Hindlimb muscle (tissue), 1 donor: ENCODE measurements around the gene GIPC2. TPM values are rescaled to one million over a fixed set of nuclear protein-coding genes. Genes with fewer than 3 reads are reported as not detected.
"Not testable (repeated sequence)": the region's sequence is repeated elsewhere in the genome, so short reads cannot be mapped to it uniquely, and the experiment has no call there.

ENCODE experiments used
- DNase-seq: peaks from one replicate; pipeline ENCODE4 v3.0.0-alpha.2; 2013
- polyA plus RNA-seq: library from polyadenylated mRNA; unstranded; fragments of 120-200 nt; gene quantifications from one replicate; pipeline ENCODE4 v1.2.1, GENCODE V29; 2013; ENCODE audit not compliant: insufficient read length

GIPC2 gene, protein sequence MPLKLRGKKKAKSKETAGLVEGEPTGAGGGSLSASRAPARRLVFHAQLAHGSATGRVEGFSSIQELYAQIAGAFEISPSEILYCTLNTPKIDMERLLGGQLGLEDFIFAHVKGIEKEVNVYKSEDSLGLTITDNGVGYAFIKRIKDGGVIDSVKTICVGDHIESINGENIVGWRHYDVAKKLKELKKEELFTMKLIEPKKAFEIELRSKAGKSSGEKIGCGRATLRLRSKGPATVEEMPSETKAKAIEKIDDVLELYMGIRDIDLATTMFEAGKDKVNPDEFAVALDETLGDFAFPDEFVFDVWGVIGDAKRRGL
- polyA plus RNA-seq: 0.94 TPM

DNA sequence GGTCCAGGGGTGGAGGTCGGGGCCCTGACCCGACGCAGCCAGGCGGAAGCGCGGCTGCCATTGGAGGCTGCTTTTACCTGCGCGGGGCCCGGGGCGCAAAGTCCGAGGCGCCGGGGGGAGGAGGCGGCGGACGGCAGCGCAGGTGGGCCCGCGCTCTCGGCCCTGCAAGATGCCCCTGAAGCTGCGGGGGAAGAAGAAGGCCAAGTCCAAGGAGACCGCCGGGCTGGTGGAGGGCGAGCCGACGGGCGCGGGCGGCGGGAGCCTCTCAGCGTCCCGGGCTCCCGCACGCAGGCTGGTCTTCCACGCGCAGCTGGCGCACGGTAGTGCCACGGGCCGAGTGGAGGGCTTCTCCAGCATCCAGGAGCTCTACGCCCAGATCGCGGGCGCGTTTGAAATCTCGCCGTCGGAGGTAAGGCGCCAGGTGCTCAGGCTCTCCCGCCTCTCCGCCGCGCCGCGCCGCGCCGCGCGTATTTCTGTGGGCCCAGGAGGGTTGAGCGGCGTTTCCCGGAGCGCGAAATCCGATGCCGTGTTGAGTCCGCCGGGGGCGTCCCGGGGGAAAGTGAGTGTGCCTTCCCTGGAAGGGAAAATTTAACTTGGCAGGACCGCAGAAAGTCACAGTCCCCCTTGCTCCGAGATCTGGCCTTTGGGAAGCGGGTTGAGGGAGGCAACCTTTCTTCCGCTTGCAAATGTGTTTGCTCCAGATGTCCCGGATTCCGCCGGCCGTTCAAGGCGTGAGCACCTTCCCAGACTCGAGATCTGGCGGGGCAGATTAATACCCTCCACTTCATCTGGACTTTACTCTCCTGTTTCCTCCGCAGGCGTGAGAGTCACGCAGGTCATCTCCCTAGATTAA, at the start of gene GIPC2:
Gene GIPC2 (plus strand): TSS at position 41 of the 853 bp plus-strand sequence. CDS start 129 bp downstream, at position 170.
- peak; percentile 24 for DNase-seq

DNA sequence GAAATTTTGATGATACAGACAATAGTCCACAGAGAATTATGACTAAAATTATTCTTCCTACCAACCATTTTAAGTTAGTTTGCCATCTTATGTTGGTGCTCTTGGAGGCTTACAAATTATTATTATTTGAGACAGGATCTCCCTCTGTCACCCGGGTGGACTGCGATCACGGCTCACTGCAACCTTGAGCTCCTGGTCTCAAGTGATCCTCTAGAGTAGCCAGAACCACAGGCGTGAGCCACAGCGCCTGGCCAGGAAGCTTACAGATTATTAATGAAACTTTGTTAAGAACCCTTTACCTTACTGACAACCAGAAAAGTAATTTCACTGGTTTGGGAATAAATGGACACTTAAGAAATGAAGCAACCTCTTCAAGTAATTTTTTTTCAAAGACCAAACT, 49.0 kb upstream of the GIPC2 start:
- DNase-seq: no peak

DNA sequence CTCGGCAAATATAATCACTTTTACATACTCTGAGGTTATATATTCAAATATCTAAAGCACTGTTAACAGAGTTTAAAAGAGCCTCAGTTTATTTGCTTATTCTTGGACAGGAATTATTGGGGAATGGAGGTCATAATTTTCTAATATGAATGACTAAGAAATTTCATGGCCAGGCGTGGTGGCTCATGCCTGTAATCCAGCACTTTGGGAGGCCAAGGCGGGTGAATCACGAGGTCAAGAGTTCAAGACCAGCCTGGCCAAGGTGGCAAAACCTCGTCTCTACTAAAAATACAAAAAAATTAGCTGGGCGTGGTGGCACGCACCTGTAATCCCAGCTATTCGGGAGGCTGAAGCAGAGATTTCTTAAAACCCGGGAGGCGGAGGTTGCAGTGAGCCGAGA, 45.2 kb upstream of the GIPC2 start:
- DNase-seq: not testable (repeated sequence)

DNA sequence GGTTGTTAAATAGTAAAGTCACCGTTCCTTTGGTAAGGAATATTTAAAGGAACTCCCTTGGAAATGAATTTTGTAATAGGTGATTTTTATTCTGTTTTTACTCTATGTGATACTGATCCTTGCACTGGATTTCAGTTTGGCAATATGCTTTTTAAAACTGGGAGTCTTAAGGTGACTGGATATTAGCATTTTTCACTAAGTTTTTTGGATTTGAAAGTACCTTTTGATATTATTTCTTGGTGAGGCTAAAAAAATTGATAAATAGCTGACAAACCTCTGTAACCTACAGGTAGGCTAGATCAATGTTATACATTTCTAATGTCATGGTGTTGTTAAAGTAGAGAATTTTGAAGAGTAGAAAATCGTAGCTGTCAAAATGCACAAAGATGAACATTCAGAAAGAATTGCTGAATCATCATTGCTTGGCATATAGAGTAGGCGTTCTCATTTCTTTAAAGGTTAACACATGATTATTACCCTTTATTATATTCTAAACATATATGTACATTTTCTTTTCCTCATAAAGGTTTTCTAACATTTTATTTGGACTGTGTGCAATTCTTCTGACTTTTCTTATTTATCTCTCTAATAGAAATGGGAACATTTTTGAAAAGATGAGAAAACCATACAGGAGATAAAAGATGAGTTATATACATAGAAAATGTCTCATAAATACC, 42.6 kb upstream of the GIPC2 start:
- no peak for DNase-seq

DNA sequence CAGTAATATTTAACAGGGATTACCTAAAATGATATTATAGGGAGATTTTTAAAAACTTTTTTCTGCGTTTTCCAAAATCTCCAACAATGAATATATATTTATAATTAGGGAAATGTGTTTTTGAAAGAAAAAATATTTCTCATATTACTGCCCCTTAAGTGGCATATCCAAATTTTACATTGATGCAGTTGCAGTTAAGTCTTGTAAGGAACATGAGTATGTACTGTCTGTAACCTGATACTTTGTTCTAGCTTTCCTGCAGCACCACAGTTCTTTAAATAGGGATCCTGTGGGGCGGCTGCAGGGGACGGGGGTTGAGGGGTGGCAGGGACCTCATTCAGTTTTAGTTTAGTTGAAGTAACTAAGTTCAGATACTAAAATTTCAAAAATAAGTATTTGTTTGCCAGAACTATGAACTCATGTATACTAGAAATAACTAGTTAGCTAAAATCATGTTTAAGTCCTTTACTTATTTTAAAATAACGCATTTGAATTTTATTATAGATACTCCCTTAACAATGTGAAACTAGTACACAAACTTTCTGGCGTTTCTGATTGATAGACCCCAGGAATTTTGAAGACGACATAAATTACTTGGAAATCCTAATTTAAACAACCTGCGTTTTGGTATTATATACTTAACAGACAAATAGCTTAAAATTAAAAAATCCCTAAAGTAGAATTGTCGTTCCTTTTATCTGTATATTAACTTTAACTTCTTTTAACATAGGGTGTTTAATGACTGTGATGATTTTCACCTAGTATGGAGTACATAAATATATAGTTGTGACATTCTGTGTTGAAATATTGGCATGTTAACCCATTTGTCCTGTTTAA, 41.7 kb upstream of the GIPC2 start:
- DNase-seq: peak; percentile 59

DNA sequence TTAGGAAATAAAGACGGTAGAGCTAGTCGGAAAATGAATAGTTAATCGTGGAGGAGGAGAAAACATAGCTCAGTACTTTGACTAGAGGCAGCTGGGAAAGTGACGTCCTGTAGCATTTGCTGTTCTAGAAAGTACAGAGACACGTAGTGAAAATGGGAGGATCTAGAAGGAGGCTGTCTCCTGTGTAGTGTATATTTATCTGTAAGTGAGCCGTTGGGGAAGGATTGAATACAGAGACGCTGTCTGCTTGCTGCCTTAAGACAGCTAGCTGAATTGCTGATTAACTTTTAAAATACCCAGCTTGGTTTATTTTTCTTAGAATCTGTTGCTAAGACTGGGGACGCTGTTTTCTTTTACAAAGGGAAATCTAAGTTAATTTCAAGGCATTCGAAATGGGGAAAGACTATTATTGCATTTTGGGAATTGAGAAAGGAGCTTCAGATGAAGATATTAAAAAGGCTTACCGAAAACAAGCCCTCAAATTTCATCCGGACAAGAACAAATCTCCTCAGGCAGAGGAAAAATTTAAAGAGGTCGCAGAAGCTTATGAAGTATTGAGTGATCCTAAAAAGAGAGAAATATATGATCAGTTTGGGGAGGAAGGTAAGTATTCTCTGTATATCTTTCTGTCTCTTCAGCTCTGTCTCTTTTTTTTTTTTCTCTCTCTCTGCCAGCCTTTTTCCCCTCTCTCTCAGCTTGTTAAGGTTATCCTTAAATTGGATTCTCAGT, 40.9 kb upstream of the GIPC2 start, which contains the start of gene DNAJB4:
Gene DNAJB4 (plus strand): TSS at position 221 of the 729 bp plus-strand sequence. CDS start 172 bp downstream, at position 393.
- peak; percentile 95 for DNase-seq

DNA sequence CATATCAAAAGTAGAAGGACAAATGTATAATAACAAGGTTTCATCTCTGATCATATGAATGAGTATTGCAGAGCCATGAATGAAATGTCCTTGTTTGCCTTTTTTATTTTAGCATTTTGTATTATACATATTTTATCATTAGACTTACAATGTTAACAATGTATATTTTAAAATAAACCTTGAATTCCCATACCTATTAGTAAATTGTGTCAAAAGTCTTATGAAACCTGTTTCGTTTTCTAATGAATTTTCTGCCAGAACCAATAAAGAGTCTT, 40.4 kb upstream of the GIPC2 start:
- DNase-seq: no peak

DNA sequence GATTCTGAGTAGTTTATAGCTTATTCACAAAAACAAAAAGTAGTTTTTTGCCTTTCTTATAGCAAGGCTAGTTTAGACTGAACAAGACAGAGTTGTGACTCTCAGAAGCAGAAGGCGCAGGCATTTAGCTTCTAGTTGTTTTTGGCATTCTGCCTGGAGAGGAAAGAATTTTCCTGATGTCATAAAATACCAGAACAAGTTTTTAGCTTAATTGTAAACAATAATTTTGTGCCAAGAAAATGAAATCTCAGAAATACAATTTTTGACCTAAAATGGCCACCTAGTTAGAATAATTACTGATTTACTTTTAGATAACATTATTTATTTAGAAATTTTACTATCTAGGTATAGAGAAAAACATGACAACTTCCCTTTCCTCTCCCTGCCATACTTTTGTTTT, 40.0 kb upstream of the GIPC2 start:
- DNase-seq: peak; percentile 85

DNA sequence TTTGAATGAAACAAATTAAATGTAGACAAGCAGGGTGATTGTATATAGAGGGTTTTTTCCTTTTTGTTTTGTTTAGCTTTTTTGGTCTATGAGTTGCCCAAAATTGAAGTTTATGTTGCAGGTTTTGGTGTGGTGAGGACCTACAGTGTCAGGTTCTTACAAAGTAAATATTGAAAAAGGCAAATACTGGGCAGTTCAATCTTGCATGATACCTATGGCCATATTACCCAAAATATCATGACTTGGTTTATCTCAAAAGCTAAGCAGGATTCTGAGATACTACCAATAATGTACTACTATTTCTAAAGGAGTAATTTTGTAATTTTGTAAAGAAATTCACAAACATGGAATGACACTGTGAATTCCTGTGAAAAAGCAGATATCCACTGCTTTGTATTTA, 39.2 kb upstream of the GIPC2 start:
- DNase-seq: no peak

DNA sequence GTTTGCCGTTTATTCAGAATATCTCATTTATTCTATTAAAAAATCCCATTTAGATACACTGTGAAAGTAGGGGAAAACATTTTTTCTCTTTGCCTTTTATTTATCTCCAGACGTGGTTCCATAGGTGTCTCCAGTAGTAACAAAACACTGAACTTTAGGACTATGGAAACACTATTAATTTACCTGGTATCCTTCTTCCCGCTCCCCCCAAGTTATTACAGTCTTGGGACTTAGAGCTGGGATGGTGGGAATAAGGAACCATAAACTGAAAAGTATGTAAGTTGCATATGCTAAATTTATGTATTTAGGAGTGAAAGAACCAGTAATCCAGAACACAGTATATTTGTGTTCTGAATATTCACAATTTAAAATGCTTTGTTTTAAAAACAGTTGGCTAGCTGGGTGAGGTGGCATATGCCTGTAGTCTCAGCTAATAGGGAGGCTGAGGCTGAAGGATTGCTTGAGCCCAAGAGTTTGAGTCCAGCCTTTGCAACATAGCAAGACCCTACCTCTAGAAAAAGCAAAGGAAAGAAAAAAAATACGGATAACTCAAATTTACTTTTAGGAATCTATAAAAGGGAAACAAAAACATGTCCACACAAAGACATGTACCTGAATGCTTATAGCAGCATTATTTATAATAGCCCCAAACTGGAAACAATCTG, 38.0 kb upstream of the GIPC2 start:
- no peak for DNase-seq

DNA sequence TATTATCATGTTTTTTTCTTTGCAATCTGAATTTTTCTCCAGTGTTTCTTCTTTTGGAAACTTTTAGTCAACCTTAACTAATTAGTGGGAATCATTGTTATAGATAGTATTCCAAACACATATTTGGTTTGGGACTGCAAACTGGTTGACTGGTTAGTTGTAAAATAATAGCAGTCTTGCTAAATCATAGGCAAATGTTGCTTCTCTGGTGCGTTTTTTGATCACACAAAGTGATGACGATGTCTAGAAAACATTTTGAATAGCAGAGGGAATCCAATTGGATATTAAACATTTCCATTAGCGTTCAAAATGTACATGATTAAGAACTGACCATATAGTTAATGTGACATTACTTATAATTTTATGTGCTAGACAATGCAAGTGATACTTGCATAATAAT, 36.5 kb upstream of the GIPC2 start:
- DNase-seq: no peak

DNA sequence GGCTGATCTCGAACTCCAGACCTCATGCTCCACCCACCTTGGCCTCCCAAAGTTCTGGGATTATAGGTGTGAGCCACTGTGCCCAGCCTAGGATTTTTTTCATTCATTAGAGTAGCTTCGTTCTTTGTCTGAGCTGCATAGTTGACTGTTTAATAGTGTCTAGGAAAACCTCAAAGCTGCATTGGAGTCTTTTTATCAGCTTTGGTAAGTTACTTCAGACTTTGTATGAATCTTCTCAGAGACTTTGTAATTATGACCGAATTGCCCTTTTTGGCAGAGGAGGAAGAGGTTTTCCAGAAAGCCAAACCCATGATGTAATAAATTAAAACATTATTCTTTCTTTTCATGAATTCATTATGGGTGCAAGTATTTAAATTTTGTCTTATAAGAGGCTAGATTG, 35.9 kb upstream of the GIPC2 start:
- no peak for DNase-seq

DNA sequence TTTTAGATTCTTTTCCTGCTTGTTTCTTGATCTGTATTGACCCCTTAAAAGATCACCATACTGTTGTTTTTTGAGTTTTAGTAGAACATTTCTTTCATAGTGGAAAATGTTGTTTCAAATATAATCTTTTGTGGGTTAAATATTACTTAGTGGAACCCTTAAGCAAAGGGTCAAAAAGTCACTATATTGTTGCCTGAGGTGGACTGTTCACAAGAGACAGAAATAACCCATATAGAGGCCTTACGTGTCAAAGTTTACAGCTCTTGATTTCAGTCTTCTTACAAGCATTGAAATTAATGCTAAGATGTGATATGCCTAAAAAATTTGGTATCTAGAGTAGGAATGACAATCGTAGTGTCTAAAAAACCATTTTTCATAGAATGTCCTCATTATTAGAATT, 34.7 kb upstream of the GIPC2 start:
- DNase-seq: no peak

DNA sequence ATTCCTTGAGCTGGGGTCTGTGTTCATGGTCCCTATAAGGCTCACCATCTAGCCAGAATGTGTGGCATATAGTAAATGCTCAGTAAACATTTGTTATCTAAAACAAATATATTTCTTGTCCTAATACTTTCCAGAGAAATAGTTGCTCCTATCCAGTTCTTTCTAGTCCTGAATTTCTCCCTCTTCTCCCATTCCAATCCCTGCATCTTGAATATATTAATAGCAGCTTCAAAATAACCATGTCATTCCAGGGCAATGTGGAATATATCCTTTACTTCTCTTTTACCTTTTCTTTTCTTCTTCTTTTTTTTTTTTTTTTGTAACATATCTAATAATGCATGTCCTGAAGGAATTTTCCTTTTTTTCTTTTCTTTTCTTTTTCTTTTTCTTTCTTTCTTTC, 30.6 kb upstream of the GIPC2 start:
- no peak for DNase-seq

DNA sequence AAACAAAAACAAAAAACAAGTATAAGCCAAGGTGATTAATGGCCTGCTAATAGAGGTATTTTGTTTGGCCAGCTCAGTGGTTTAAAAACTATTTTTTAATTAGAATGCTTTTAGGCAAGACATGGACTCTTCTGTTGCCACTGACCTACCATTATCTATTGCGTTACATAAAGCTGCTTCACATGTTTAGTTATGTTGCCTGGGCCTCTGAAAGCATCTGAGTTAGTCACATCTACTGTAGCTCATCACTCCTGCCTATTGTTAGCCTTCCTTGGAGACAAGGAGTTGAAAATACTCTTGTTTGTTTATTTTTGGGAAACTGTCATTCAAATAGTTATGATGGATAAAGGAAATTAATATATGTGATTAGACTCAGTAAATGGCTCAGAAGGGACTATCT, 26.7 kb upstream of the GIPC2 start:
- DNase-seq: no peak

DNA sequence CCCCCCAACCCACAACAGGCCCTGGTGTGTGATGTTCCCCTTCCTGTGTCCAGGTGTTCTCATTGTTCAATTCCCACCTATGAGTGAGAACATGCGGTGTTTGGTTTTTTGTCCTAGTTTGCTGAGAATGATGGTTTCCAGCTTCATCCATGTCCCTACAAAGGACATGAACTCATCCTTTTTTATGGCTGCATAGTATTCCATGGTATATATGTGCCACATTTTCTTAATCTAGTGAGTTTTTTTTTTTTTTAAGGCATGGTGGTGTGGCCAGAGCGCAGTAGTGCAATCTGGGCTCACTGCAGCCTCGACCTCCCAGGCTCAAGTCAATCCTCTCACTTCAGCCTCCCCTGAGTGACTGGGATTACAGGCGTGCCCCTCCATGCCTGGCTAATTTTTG, 24.6 kb upstream of the GIPC2 start:
- DNase-seq: not testable (repeated sequence)

DNA sequence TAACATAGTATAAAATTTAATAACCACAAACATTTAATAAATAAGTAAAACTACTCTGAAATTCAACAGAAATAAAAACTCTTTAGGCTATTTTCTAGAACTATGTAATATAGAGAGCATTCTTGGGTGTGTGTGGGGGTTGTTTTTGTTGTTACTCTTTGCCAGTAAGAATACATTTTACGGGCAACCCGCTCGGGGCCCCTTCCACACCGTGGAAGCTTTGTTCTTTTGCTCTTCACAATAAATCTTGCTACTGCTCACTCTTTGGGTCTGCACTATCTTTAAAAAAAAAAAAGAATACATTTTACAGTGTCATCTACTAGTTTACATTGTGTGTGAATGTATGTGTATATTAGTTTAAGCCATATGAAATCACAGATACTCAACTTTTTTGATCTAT, 16.0 kb upstream of the GIPC2 start:
- DNase-seq: no peak

DNA sequence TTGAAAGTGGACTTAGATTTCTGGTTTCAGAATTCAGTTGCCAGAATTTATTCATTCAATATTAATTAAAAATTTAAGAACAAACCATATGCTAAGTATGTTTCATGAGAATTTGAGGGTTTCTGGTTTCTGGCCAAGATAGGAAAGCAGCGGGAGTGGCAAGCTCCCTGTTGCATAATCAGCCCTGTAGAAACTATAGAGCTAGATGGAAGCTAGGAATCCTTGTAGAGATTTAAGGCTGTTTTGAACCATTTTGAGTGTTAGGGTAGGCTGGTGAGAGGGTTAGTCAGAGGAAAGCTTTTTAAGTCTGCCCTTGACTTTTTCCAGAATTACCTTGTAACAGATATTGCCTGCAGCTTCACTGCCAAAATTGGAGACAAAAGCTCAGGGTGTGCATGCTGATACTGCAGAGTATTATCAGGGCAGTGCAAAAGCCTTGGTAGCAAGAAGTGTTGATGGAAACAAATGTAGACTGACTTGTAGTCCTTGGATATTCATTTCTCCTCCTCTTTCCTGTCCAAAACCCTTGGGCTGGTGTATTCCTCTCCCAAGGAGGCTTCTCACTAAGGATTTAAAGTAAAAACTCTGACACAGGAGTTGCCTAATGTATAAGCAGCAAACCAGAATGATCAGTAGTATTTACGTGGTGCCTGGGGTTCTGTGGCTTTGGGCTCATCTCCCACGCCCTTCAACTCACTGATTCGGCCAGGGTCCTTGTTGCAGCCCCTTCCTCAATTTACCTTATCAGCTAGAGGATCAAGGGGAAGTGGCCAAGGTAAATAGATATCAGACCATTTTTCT, 12.6 kb upstream of the GIPC2 start:
- DNase-seq: no peak

DNA sequence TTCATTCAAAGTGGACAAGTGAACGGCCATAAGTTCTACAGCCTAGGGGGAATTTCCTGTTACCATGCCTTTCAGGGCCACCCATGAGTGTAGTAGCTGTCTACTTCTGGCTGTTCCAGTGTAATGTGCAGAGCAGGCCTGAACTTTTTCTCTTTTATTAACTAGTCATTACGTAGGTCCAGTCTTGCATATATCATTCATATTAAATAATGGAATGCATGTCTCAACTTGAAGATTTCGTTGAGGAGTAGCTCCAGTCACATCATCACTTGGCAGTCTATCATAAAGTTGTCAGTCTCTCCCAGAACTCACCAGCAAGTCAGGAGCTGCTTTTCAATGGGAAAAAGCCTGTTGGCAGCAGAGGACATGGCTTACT, 12.0 kb upstream of the GIPC2 start:
- DNase-seq: no peak

DNA sequence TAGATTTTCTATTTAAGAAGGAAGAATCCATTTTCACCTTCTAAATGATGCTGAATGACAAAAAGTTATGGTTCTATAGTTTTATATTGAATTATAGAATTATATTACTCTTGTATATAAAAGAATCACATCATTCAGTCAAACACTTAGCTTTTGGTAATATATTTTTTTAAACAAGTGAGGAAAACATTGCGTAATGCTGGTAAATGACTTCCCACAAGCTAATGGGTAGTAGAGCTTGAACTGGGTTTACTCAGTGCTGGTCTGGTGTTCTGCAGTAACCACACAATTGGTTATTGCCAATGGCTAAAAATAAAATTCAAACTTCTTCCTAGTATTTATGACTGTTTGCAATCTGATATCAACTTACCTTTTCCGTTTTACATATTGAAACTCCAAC, 10.6 kb upstream of the GIPC2 start:
- no peak for DNase-seq
